Measurements from ENCODE around the gene IGFBPL1. TPM values are rescaled to one million over a fixed set of nuclear protein-coding genes. Genes with fewer than 3 reads are reported as not detected.
A peak's percentile ranks its signal among the peaks of the same experiment; 100 is the strongest.

IGFBPL1 gene
- total RNA-seq, 2 experiments from 2014 or later, result not detected

DNA sequence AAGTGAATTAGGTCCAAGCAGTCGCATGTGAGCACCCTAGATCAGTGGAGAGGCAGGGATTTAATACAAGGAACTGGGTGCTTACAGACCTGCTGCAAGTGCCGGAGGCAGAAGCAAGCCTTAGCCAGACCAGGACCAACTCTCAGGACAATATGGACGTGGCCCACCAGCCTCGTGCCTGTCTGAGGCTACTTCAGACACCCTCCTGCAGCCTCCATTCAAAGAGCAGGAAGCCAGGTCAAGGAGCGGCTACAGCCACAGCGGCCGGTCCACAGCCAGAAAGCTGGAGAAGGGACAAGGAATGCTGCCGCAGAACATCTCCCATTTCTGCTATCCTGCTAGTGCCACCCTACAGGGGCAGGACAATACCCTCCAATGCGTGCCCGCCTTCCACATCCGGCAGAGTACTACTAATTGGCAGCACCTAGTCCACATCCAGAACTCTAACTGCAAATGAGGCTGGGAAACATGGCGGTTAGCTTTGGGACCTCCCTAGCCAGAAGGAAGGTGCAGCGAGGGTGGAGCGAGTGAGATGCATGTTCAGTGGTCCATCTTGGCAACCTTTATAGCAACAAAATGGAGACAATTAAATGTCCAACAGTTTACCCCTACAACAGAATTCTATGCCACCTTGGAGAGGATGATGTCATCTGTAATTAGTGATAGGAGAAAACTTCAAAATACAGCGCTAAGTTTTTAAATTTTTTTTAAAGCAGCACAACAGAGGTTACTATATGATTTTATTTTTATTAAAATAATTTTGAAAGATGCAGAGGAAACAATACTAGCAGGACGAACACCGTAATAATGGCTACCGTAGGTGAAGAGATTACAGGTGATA, 32.8 kb downstream of the IGFBPL1 start:
- ChIA-PET POLR2A (no interaction called here), CTCF (no interaction called here)
- H3K27me3 Mint-ChIP-seq, result no peaks in the 10 kb centered on the region
- H3K4me1 Mint-ChIP-seq (ENCODE audit: low read depth), result peaks cover 17% of the 10 kb centered on the region
- no peaks in the 10 kb centered on the region for H3K9me3 Mint-ChIP-seq
- peak overlapping the region; percentile 89 for H3K4me3 Mint-ChIP-seq
- H3K27ac Mint-ChIP-seq, result no peak overlapping the region
- H3K36me3 Mint-ChIP-seq, result peaks cover 15% of the 10 kb centered on the region
- DNase-seq, result no peak
- intact Hi-C loops (cut with micrococcal nuclease), result loop anchor here (5.0 kb wide), 1 partner anchor 489 kb away; the partner anchor contains the start of gene SLC25A51

- no peaks in the 10 kb centered on the region for H3K27me3 Mint-ChIP-seq
- H3K27ac Mint-ChIP-seq, result no peak overlapping the region
- peaks cover 17% of the 10 kb centered on the region for H3K4me1 Mint-ChIP-seq (ENCODE audit: low read depth)
- H3K4me3 Mint-ChIP-seq, result no peak overlapping the region
- H3K9me3 Mint-ChIP-seq, result no peaks in the 10 kb centered on the region
- POLR2A ChIA-PET, result no interaction called here
- no peak for DNase-seq
- intact Hi-C loops (cut with micrococcal nuclease), result loop anchor here (5.0 kb wide), 1 partner anchor 489 kb away; the partner anchor contains the start of gene SLC25A51
- H3K36me3 Mint-ChIP-seq, result peaks cover 9% of the 10 kb centered on the region
- CTCF ChIA-PET, result no interaction called here
Measured at GRCh38 chr9:38390851-38391250, 33.4 kb downstream of the IGFBPL1 start.

DNA sequence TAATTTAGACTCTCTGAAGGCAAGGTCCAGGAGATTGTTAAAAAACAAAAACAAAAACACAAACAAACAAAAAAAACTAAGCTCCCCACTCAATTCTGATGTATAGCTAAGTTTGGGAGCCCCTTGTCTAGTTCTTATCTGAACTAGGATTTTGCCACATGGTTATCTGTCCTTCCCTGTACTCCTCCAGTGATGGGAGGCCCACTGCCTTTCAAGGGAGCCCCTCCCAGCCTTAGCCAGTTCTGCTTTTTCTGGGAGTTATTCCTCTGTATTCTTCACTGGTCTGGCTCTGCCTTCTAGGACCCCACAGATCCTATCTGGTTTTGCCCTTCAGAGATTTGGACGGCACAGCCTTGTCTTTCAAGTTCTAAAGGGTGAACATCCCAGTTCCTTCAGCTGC, 33.8 kb downstream of the IGFBPL1 start:
- Mint-ChIP-seq H3K27ac (no peak overlapping the region), H3K27me3 (no peaks in the 10 kb centered on the region), H3K9me3 (no peaks in the 10 kb centered on the region), H3K4me1 (ENCODE audit: low read depth) (peaks cover 17% of the 10 kb centered on the region), H3K4me3 (no peak overlapping the region), H3K36me3 (peaks cover 6% of the 10 kb centered on the region)
- DNase-seq, result no peak
- intact Hi-C loops (cut with micrococcal nuclease), result loop anchor here (5.0 kb wide), 1 partner anchor 488 kb away; the partner anchor contains the start of gene SLC25A51
- POLR2A ChIA-PET, result no interaction called here
- CTCF ChIA-PET, result no interaction called here

- peaks cover 15% of the 10 kb centered on the region for H3K4me1 Mint-ChIP-seq (ENCODE audit: low read depth)
- no peak for DNase-seq
- no peaks in the 10 kb centered on the region for H3K9me3 Mint-ChIP-seq
- no peak overlapping the region for H3K27ac Mint-ChIP-seq
- POLR2A ChIA-PET, result no interaction called here
- no peaks in the 10 kb centered on the region for H3K27me3 Mint-ChIP-seq
- no peaks in the 10 kb centered on the region for H3K36me3 Mint-ChIP-seq
- intact Hi-C loops (cut with micrococcal nuclease), result no loop called here
- CTCF ChIA-PET, result no interaction called here
- no peak overlapping the region for H3K4me3 Mint-ChIP-seq
Measured at GRCh38 chr9:38389313-38389712, 34.9 kb downstream of the IGFBPL1 start.

DNA sequence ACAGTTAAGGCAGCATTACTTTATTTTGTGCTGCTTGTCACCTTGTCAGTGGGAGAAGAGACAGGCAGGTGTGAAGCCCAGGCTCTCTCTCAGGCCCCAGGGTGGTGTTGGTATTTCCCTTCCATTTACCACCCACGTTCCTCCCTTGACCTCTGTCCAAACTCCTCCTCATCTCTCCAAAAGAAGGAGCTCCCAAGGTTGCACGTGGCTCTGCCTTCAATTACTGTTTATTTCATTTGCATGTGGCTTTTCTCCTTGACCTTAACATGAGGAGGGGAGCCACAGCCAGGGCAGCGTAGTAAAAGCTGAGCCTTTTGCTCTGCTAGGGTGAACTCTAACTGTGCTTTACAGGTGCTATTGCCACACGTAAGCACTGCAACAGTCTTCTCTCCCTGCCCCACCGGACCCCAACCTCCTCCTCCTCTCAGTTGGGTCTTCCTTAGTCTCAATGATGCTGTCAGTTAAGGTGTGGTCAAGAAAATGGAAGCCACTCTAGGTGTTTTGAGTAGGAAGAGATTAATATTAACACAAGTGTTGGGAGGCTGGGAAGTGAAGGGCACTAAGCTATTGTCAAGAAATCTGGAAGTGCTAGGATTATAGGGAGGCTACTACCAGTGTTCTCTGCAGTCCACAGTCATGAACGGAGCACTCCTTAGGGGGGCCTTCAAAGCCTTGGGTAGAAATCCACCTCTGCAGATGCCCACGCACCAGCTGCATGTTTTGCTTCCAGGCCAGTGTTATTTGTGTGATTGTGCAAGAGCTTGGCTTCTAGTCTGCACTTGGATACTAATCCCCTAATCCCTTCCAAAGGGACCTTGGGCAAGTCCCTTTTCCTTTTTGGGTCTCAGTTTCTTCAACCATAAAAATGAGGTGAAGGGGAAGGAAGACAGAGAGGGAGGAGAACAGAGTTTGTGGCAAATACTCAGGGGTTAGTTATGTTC, 35.7 kb downstream of the IGFBPL1 start:
- H3K9me3 Mint-ChIP-seq, result no peaks in the 10 kb centered on the region

DNA sequence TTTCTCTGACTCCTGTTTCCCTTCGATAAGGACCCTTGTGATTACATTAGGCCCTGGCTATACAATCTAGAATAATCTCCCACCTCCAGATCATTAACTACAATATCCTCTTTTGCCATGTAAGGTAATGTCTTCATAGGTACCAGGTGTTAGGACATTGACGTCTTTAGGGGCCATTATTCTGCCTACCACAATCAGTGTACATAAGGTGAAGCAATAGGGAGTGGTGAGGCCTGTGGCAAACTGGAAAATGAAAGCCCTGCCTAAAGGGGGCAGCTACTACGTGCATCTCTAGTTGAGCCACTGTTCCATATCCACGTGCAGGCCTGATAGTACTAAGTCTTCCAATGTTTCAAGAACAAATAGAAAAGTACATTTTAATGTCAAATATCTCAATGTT, 36.5 kb downstream of the IGFBPL1 start:
- peaks cover 3% of the 10 kb centered on the region for H3K4me1 Mint-ChIP-seq (ENCODE audit: low read depth)
- no peak overlapping the region for H3K27ac Mint-ChIP-seq
- ChIA-PET POLR2A (no interaction called here), CTCF (no interaction called here)
- no peak overlapping the region for H3K4me3 Mint-ChIP-seq
- H3K36me3 Mint-ChIP-seq, result no peaks in the 10 kb centered on the region
- no peak for DNase-seq
- no peaks in the 10 kb centered on the region for H3K9me3 Mint-ChIP-seq
- intact Hi-C loops (cut with micrococcal nuclease), result no loop called here
- H3K27me3 Mint-ChIP-seq, result peaks cover 4% of the 10 kb centered on the region

More for the DNA sequence above, 35.7 kb downstream of the IGFBPL1 start:
- Mint-ChIP-seq H3K27me3 (peaks cover 4% of the 10 kb centered on the region), H3K36me3 (no peaks in the 10 kb centered on the region), H3K27ac (no peak overlapping the region), H3K4me3 (no peak overlapping the region), H3K4me1 (ENCODE audit: low read depth) (peaks cover 9% of the 10 kb centered on the region)
- no peak for DNase-seq
- CTCF ChIA-PET, result no interaction called here
- POLR2A ChIA-PET, result no interaction called here
- intact Hi-C loops (cut with micrococcal nuclease), result no loop called here

GRCh38 chr9:38387066-38387465, 37.2 kb downstream of the IGFBPL1 start:
- intact Hi-C loops (cut with micrococcal nuclease), result no loop called here
- Mint-ChIP-seq H3K27me3 (peaks cover 4% of the 10 kb centered on the region), H3K36me3 (no peaks in the 10 kb centered on the region), H3K4me1 (ENCODE audit: low read depth) (peaks cover 2% of the 10 kb centered on the region), H3K4me3 (no peak overlapping the region), H3K9me3 (no peaks in the 10 kb centered on the region), H3K27ac (no peak overlapping the region)
- ChIA-PET CTCF (no interaction called here), POLR2A (no interaction called here)
- no peak for DNase-seq

- no peak for DNase-seq
- ChIA-PET POLR2A (no interaction called here), CTCF (interaction anchor here (1.4 kb wide), 1 partner anchor 639 kb away, joined by 3 read pairs; no protein-coding TSS in a partner anchor)
- intact Hi-C loops (cut with micrococcal nuclease), result no loop called here
- no peak overlapping the region for H3K27ac Mint-ChIP-seq
- no peaks in the 10 kb centered on the region for H3K4me1 Mint-ChIP-seq (ENCODE audit: low read depth)
- H3K9me3 Mint-ChIP-seq, result no peaks in the 10 kb centered on the region
- H3K27me3 Mint-ChIP-seq, result peaks cover 4% of the 10 kb centered on the region
- H3K4me3 Mint-ChIP-seq, result no peak overlapping the region
- H3K36me3 Mint-ChIP-seq, result no peaks in the 10 kb centered on the region
Measured at GRCh38 chr9:38386319-38386895, 37.8 kb downstream of the IGFBPL1 start.

- ChIA-PET CTCF (interaction anchor here (1.4 kb wide), 1 partner anchor 638 kb away, joined by 3 read pairs; no protein-coding TSS in a partner anchor), POLR2A (no interaction called here)
- Mint-ChIP-seq H3K4me1 (ENCODE audit: low read depth) (no peaks in the 10 kb centered on the region), H3K9me3 (no peaks in the 10 kb centered on the region), H3K27me3 (peaks cover 4% of the 10 kb centered on the region), H3K36me3 (no peaks in the 10 kb centered on the region), H3K27ac (no peak overlapping the region), H3K4me3 (no peak overlapping the region)
- DNase-seq, result no peak
- intact Hi-C loops (cut with micrococcal nuclease), result no loop called here
Measured at GRCh38 chr9:38385896-38386295, 38.4 kb downstream of the IGFBPL1 start.

- DNase-seq, result no peak
- Mint-ChIP-seq H3K27me3 (peaks cover 4% of the 10 kb centered on the region), H3K4me3 (no peak overlapping the region), H3K27ac (no peak overlapping the region), H3K9me3 (no peaks in the 10 kb centered on the region), H3K36me3 (no peaks in the 10 kb centered on the region), H3K4me1 (ENCODE audit: low read depth) (no peaks in the 10 kb centered on the region)
- ChIA-PET POLR2A (no interaction called here), CTCF (interaction anchor here (1.4 kb wide), 1 partner anchor 637 kb away, joined by 3 read pairs; no protein-coding TSS in a partner anchor)
- intact Hi-C loops (cut with micrococcal nuclease), result no loop called here
Measured at GRCh38 chr9:38384990-38385848, 39.0 kb downstream of the IGFBPL1 start.

DNA sequence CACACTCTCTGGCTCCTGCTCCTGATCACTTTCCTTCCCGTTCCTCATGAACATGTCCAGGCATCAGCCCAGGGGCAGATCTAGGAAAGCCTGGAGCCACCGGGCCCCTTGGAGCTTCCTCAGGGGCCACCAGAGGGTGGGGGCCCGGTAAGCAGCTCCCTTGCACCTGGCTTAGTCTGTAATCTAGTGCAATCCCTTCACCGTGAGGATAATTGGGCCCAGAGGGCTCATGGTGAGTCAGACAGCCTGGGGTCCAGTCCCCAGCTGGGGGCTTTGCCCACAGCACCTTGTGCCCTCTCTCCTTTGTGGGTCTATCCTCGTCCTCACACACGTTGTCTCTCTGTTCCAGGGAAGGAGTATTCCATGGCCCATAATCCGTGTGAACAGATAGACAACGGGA, 42.1 kb downstream of the IGFBPL1 start:
- no peaks in the 10 kb centered on the region for H3K36me3 Mint-ChIP-seq
- H3K4me3 Mint-ChIP-seq, result no peak overlapping the region
- CTCF ChIA-PET, result interaction anchor here (0.9 kb wide), 1 partner anchor 295 kb away, joined by 4 read pairs; no protein-coding TSS in a partner anchor
- intact Hi-C loops (cut with micrococcal nuclease), result no loop called here
- POLR2A ChIA-PET, result no interaction called here
- H3K27ac Mint-ChIP-seq, result no peak overlapping the region
- no peak for DNase-seq
- no peaks in the 10 kb centered on the region for H3K9me3 Mint-ChIP-seq
- H3K27me3 Mint-ChIP-seq, result peaks cover 4% of the 10 kb centered on the region
- H3K4me1 Mint-ChIP-seq (ENCODE audit: low read depth), result no peaks in the 10 kb centered on the region
